GM23338 (cell line): ENCODE results near the gene MAN2B2. TPM values are rescaled to one million over a fixed set of nuclear protein-coding genes. Genes with fewer than 3 reads are reported as not detected.

Experiments
- ATAC-seq: fragments of 200-7000 bp; cut with Tn5 transposase; 3 replicates; pipeline ENCODE4 v1.9.1; 2020
- DNase-seq: peaks from one replicate; pipeline ENCODE4 v3.0.0-alpha.2; 2015; ENCODE audit warnings: low spot score
- H2AFZ ChIP-seq: fragments of 200-600 bp; sonication (generic); 2 replicates; pipeline ENCODE4 v1.8.0; 2016; ENCODE audit warnings: antibody characterized with exemption, mild to moderate bottlenecking, moderate library complexity
- H3F3A ChIP-seq: fragments of 200-600 bp; sonication (generic); replicated peaks from 2 replicates; pipeline ENCODE4 v1.8.0; 2017; ENCODE audit warnings: antibody characterized with exemption, mixed run types, low read depth
- H3K27ac ChIP-seq: fragments of 200-600 bp; sonication (generic); 2 replicates; pipeline ENCODE4 v1.6.1; 2016; ENCODE audit warnings: low read depth
- H3K27me3 ChIP-seq: fragments of 200-600 bp; sonication (generic); 2 replicates; pipeline ENCODE4 v1.8.0; 2016; ENCODE audit warnings: mild to moderate bottlenecking, mixed run types, moderate library complexity; ENCODE audit not compliant: insufficient read depth
- H3K36me3 ChIP-seq: fragments of 200-600 bp; sonication (generic); 2 replicates; pipeline ENCODE4 v1.8.0; 2016; ENCODE audit warnings: mild to moderate bottlenecking; ENCODE audit not compliant: insufficient read depth
- H3K4me1 ChIP-seq: fragments of 200-600 bp; sonication (generic); 2 replicates; pipeline ENCODE4 v1.8.0; 2016; ENCODE audit warnings: mild to moderate bottlenecking, moderate library complexity; ENCODE audit not compliant: insufficient read depth
- H3K4me2 ChIP-seq: fragments of 200-600 bp; sonication (generic); 2 replicates; pipeline ENCODE4 v1.7.1; 2017; ENCODE audit warnings: mixed run types
- H3K4me3 ChIP-seq: fragments of 200-600 bp; sonication (generic); 2 replicates; pipeline ENCODE4 v1.6.1; 2016; ENCODE audit warnings: mixed run types
- H3K79me2 ChIP-seq: fragments of 200-600 bp; sonication (generic); replicated peaks from 2 replicates; pipeline ENCODE4 v1.8.0; 2017; ENCODE audit warnings: mild to moderate bottlenecking; ENCODE audit not compliant: insufficient read depth
- H3K9me2 ChIP-seq: fragments of 200-600 bp; sonication (generic); 2 replicates; pipeline ENCODE4 v1.8.0; 2017; ENCODE audit not compliant: insufficient read depth
- H4K20me1 ChIP-seq: fragments of 200-600 bp; sonication (generic); replicated peaks from 2 replicates; pipeline ENCODE4 v1.8.0; 2017; ENCODE audit warnings: mild to moderate bottlenecking; ENCODE audit not compliant: insufficient read depth
- H3K27ac Mint-ChIP-seq: 2 replicates; pipeline ENCODE4 v1.8.0; 2020; ENCODE audit warnings: inconsistent platforms, mild to moderate bottlenecking, moderate library complexity, mixed read lengths
- H3K27me3 Mint-ChIP-seq: 3 replicates; pipeline ENCODE4 v1.8.0; 2022; ENCODE audit warnings: low read depth, mild to moderate bottlenecking, moderate library complexity, mixed read lengths, inconsistent platforms; ENCODE audit not compliant: insufficient read depth, poor library complexity
- H3K36me3 Mint-ChIP-seq: 3 replicates; pipeline ENCODE4 v1.8.0; 2021; ENCODE audit warnings: low read depth, mild to moderate bottlenecking, inconsistent platforms, moderate library complexity, mixed read lengths
- H3K4me1 Mint-ChIP-seq: 3 replicates; pipeline ENCODE4 v1.8.0; 2020; ENCODE audit warnings: mild to moderate bottlenecking, inconsistent platforms, mixed read lengths
- H3K4me3 Mint-ChIP-seq: 3 replicates; pipeline ENCODE4 v1.8.0; 2021; ENCODE audit warnings: moderate library complexity, mild to moderate bottlenecking, inconsistent platforms, mixed read lengths
- H3K9me3 Mint-ChIP-seq: 3 replicates; pipeline ENCODE4 v1.8.0; 2020; ENCODE audit warnings: moderate library complexity, mild to moderate bottlenecking, inconsistent platforms, mixed read lengths
- CREB1 ChIP-seq: fragments of 250-450 bp; sonication (Bioruptor Pico); IDR thresholded peaks from 2 replicates; pipeline ENCODE4 v1.5.0; 2020; ENCODE audit warnings: low read depth, mild to moderate bottlenecking, moderate library complexity
- EZH2 ChIP-seq: fragments of 200-600 bp; sonication (generic); IDR thresholded peaks from one replicate; pipeline ENCODE4 v1.8.0; 2017; ENCODE audit warnings: antibody characterized with exemption, mild to moderate bottlenecking, low read depth; ENCODE audit not compliant: unreplicated experiment
- NANOG ChIP-seq: IDR thresholded peaks from 2 replicates; pipeline ENCODE4 v1.6.1; 2016; ENCODE audit warnings: antibody characterized with exemption, borderline replicate concordance
- POLR2AphosphoS5 ChIP-seq: IDR thresholded peaks from 2 replicates; pipeline ENCODE4 v1.6.1; 2016; ENCODE audit warnings: antibody characterized with exemption, low read depth
- STAT1 ChIP-seq: IDR thresholded peaks from one replicate; pipeline ENCODE4 v1.6.1; 2016; ENCODE audit warnings: antibody characterized with exemption; ENCODE audit not compliant: unreplicated experiment
- ZNF114 ChIP-seq: fragments of 250-450 bp; sonication (Bioruptor Pico); IDR thresholded peaks from 2 replicates; pipeline ENCODE4 v1.5.0; 2020; ENCODE audit warnings: mild to moderate bottlenecking, moderate library complexity
- ZNF331 ChIP-seq: fragments of 250-450 bp; sonication (Bioruptor Pico); IDR thresholded peaks from 2 replicates; pipeline ENCODE4 v1.5.0; 2020; ENCODE audit warnings: low read depth, mild to moderate bottlenecking, moderate library complexity
- polyA plus RNA-seq: library from polyadenylated mRNA; unstranded; fragments of >200 nt; fragmentation: Nextera tagmentation; extraction: Ambion mirVana; gene quantifications from 2 replicates; pipeline ENCODE4 v1.2.1, GENCODE V29; 2016
- total RNA-seq: library from RNA; depleted of rRNA; stranded (reverse); fragments of >200 nt; shearing (Covaris generic); gene quantifications from 2 replicates; pipeline ENCODE4 v1.2.3, GENCODE V29; 2014
- TF ChIP-seq, protein P1 (sequence below), 2 experiments: fragments of 200-600 bp in 1 of 2; sonication (generic) in 1 of 2; conservative IDR thresholded peaks; 2 replicates each; pipeline versions ENCODE4 v1.5.1 to v1.6.1; 2016 to 2017; ENCODE audit warnings: antibody characterized with exemption in 2 of 2, low read depth in 2 of 2, mild to moderate bottlenecking in 2 of 2, moderate library complexity in 1 of 2
- TF ChIP-seq, protein P2 (sequence below): IDR thresholded peaks from one replicate; pipeline ENCODE4 v1.6.1; 2018; ENCODE audit warnings: antibody characterized with exemption; ENCODE audit not compliant: unreplicated experiment
- TF ChIP-seq, protein P3 (sequence below): IDR thresholded peaks from 2 replicates; pipeline ENCODE4 v1.6.1; 2016; ENCODE audit warnings: antibody characterized with exemption
- TF ChIP-seq, protein P4 (sequence below): fragments of 250-450 bp; sonication (Bioruptor Pico); IDR thresholded peaks from 2 replicates; pipeline ENCODE4 v1.5.0; 2020; ENCODE audit warnings: mild to moderate bottlenecking, moderate library complexity

The MAN2B2 gene
- total and polyA plus RNA-seq, 2 experiments from 2014 or later = 1.6 to 6.9 TPM

DNA sequence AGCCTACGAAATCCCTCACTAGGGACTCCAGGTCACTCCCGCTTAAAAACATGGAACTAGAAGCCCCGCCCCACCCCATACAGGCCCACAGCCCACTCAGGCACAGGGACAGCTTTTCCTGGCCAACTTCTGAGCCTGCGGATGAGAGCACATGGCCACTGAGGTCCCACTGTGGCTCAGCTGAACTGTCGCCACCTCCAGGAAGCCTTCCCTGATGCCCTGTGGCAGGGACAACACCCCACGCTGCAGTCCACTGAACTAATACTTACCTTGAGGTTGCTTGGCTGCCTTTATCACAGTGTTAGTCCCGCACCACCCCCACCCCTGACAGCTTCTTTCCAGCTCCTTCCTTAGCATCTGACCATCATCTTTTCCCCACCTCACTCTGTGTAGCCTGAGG is 39.3 kb upstream of the MAN2B2 start:
- peaks cover 6% of the 10 kb centered on the region for H3K27me3 Mint-ChIP-seq
- Histone ChIP-seq H3K27ac (no peak overlapping the region), H3K4me2 (no peak overlapping the region), H4K20me1 (no peaks in the 10 kb centered on the region), H3F3A (no peaks in the 10 kb centered on the region), H2AFZ (no peak overlapping the region), H3K27me3 (no peaks in the 10 kb centered on the region), H3K9me2 (no peaks in the 10 kb centered on the region), H3K36me3 (no peaks in the 10 kb centered on the region), H3K4me3 (no peak overlapping the region), H3K79me2 (no peaks in the 10 kb centered on the region), H3K4me1 (no peaks in the 10 kb centered on the region)
- H3K9me3 Mint-ChIP-seq = no peaks in the 10 kb centered on the region; the same call in 2 of the 3 replicates
- no peaks in the 10 kb centered on the region for H3K4me1 Mint-ChIP-seq
- DNase-seq (no peak), ATAC-seq (no peak)
- TF ChIP-seq ZNF114 (CRISPR knock-in tag) (no peak), CREB1 (no peak), NANOG (no peak), STAT1 (no peak), POLR2AphosphoS5 (no peak), ZNF331 (CRISPR knock-in tag) (no peak), EZH2 (no peak)
- TF ChIP-seq, protein P1, sequence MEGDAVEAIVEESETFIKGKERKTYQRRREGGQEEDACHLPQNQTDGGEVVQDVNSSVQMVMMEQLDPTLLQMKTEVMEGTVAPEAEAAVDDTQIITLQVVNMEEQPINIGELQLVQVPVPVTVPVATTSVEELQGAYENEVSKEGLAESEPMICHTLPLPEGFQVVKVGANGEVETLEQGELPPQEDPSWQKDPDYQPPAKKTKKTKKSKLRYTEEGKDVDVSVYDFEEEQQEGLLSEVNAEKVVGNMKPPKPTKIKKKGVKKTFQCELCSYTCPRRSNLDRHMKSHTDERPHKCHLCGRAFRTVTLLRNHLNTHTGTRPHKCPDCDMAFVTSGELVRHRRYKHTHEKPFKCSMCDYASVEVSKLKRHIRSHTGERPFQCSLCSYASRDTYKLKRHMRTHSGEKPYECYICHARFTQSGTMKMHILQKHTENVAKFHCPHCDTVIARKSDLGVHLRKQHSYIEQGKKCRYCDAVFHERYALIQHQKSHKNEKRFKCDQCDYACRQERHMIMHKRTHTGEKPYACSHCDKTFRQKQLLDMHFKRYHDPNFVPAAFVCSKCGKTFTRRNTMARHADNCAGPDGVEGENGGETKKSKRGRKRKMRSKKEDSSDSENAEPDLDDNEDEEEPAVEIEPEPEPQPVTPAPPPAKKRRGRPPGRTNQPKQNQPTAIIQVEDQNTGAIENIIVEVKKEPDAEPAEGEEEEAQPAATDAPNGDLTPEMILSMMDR (conservative IDR thresholded peaks at IDR 0.05; ENCODE audit: low read depth in 2 of 2) = no peak
- TF ChIP-seq, protein P2, sequence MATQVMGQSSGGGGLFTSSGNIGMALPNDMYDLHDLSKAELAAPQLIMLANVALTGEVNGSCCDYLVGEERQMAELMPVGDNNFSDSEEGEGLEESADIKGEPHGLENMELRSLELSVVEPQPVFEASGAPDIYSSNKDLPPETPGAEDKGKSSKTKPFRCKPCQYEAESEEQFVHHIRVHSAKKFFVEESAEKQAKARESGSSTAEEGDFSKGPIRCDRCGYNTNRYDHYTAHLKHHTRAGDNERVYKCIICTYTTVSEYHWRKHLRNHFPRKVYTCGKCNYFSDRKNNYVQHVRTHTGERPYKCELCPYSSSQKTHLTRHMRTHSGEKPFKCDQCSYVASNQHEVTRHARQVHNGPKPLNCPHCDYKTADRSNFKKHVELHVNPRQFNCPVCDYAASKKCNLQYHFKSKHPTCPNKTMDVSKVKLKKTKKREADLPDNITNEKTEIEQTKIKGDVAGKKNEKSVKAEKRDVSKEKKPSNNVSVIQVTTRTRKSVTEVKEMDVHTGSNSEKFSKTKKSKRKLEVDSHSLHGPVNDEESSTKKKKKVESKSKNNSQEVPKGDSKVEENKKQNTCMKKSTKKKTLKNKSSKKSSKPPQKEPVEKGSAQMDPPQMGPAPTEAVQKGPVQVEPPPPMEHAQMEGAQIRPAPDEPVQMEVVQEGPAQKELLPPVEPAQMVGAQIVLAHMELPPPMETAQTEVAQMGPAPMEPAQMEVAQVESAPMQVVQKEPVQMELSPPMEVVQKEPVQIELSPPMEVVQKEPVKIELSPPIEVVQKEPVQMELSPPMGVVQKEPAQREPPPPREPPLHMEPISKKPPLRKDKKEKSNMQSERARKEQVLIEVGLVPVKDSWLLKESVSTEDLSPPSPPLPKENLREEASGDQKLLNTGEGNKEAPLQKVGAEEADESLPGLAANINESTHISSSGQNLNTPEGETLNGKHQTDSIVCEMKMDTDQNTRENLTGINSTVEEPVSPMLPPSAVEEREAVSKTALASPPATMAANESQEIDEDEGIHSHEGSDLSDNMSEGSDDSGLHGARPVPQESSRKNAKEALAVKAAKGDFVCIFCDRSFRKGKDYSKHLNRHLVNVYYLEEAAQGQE = no peak
- TF ChIP-seq, protein P3, sequence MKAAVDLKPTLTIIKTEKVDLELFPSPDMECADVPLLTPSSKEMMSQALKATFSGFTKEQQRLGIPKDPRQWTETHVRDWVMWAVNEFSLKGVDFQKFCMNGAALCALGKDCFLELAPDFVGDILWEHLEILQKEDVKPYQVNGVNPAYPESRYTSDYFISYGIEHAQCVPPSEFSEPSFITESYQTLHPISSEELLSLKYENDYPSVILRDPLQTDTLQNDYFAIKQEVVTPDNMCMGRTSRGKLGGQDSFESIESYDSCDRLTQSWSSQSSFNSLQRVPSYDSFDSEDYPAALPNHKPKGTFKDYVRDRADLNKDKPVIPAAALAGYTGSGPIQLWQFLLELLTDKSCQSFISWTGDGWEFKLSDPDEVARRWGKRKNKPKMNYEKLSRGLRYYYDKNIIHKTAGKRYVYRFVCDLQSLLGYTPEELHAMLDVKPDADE = no peak
- TF ChIP-seq, protein P4, sequence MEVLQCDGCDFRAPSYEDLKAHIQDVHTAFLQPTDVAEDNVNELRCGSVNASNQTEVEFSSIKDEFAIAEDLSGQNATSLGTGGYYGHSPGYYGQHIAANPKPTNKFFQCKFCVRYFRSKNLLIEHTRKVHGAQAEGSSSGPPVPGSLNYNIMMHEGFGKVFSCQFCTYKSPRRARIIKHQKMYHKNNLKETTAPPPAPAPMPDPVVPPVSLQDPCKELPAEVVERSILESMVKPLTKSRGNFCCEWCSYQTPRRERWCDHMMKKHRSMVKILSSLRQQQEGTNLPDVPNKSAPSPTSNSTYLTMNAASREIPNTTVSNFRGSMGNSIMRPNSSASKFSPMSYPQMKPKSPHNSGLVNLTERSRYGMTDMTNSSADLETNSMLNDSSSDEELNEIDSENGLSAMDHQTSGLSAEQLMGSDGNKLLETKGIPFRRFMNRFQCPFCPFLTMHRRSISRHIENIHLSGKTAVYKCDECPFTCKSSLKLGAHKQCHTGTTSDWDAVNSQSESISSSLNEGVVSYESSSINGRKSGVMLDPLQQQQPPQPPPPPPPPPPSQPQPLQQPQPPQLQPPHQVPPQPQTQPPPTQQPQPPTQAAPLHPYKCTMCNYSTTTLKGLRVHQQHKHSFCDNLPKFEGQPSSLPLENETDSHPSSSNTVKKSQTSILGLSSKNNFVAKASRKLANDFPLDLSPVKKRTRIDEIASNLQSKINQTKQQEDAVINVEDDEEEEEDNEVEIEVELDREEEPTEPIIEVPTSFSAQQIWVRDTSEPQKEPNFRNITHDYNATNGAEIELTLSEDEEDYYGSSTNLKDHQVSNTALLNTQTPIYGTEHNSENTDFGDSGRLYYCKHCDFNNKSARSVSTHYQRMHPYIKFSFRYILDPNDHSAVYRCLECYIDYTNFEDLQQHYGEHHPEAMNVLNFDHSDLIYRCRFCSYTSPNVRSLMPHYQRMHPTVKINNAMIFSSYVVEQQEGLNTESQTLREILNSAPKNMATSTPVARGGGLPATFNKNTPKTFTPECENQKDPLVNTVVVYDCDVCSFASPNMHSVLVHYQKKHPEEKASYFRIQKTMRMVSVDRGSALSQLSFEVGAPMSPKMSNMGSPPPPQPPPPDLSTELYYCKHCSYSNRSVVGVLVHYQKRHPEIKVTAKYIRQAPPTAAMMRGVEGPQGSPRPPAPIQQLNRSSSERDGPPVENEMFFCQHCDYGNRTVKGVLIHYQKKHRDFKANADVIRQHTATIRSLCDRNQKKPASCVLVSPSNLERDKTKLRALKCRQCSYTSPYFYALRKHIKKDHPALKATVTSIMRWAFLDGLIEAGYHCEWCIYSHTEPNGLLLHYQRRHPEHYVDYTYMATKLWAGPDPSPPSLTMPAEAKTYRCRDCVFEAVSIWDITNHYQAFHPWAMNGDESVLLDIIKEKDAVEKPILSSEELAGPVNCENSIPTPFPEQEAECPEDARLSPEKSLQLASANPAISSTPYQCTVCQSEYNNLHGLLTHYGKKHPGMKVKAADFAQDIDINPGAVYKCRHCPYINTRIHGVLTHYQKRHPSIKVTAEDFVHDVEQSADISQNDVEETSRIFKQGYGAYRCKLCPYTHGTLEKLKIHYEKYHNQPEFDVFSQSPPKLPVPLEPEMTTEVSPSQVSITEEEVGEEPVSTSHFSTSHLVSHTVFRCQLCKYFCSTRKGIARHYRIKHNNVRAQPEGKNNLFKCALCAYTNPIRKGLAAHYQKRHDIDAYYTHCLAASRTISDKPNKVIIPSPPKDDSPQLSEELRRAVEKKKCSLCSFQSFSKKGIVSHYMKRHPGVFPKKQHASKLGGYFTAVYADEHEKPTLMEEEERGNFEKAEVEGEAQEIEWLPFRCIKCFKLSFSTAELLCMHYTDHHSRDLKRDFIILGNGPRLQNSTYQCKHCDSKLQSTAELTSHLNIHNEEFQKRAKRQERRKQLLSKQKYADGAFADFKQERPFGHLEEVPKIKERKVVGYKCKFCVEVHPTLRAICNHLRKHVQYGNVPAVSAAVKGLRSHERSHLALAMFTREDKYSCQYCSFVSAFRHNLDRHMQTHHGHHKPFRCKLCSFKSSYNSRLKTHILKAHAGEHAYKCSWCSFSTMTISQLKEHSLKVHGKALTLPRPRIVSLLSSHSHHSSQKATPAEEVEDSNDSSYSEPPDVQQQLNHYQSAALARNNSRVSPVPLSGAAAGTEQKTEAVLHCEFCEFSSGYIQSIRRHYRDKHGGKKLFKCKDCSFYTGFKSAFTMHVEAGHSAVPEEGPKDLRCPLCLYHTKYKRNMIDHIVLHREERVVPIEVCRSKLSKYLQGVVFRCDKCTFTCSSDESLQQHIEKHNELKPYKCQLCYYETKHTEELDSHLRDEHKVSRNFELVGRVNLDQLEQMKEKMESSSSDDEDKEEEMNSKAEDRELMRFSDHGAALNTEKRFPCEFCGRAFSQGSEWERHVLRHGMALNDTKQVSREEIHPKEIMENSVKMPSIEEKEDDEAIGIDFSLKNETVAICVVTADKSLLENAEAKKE (CRISPR knock-in tag) = no peak
- no peaks in the 10 kb centered on the region for H3K36me3 Mint-ChIP-seq
- H3K4me3 Mint-ChIP-seq = no peak overlapping the region
- no peak overlapping the region for H3K27ac Mint-ChIP-seq
